GM21786 (cell line): ENCODE data around the gene KCNT2.
"Not testable (repeated sequence)": the region's sequence is repeated elsewhere in the genome, so short reads cannot be mapped to it uniquely, and the experiment has no call there.

Experiments
- ATAC-seq: cut with Tn5 transposase; IDR thresholded peaks from one replicate; pipeline ENCODE4 v1.9.1; 2021; ENCODE audit not compliant: unreplicated experiment

KCNT2 gene

GRCh38 chr1:196324345-196324744 is 283.9 kb downstream of the KCNT2 start:
- no peak for ATAC-seq

DNA sequence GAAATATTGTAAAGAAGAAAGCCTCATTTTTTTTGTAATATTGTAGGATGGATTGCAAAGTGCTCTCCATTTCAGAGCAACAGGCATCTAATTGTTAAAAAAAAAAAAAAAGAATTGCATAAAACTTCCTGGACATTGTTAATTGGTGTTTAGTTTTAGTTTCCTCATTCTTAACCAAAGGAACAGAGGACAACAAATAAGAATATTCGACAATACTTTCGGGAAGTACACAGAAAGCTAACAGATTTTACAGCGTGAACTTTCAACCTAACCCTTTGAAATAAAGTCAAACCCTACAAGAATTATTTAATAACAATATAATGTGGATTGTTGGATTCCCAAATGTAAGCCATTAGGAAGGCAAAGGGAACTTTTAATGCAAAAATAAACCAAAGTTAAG is 284.4 kb downstream of the KCNT2 start:
- ATAC-seq, result no peak

GRCh38 chr1:196319301-196319700 is 288.9 kb downstream of the KCNT2 start:
- ATAC-seq, result no peak

DNA sequence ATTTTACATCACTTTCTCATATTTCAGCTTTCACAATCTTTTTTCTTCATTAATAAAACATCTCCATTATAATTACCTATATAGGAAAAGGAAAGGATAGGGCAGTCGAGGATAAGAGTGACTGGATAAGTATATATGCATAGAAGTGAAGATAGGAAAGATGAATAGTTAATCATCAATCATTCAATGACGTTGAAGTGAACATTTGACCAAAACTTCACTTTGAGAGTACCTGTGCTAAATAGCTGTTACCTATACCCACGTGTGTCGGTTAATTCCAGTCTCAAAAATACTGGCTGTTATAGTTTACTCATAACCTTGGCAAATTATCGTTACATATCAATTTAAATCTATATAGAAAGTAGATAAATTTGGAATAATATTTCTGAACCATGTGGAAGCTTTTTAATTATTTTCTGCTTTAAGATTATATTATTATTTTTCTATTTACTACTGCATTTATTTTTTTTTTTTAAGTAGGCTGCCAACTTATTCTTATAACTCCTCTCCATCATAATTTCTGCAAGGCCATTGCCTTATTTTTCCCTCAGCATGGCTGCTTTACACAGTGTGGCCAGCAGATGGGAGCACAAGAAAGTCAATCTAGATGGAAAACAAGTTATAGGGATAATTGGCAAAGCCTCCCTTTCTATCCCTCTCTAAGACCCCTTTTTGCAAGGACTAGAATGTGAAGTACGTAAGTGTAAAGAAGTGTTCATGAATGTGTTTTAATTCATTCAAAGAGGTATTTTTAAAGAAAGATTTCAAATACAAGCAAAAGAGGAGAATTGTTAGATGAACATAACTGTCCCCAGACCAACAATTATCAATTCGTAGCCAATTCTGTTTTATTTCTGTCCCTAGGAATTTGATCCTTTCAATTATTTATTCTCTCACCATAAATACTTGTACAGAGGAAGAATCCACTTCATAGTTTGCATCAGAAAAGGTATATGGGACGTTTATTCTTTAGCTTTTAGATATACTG is 290.4 kb downstream of the KCNT2 start:
- ATAC-seq, result no peak

- no peak for ATAC-seq
These were observed 295.5 kb downstream of the KCNT2 start for GRCh38 chr1:196312739-196313138.

DNA sequence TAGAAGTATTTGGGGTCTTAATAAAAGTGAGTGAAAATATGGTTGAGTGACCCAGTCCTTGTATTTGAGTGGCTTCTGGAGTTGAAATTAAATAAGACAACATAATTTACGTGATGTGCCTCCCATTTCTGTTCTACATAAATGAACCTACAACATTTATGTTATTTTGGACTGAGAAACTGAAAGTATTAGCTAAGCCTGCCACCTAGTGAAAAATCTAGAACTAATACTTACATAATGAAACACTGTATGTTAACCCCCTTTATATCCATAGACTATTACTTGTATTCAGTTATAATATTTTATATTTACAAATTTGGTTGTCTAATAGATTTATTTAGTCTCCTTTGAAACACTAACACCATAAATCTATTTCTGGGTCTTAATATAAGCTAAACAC is 298.9 kb downstream of the KCNT2 start:
- ATAC-seq, result no peak

DNA sequence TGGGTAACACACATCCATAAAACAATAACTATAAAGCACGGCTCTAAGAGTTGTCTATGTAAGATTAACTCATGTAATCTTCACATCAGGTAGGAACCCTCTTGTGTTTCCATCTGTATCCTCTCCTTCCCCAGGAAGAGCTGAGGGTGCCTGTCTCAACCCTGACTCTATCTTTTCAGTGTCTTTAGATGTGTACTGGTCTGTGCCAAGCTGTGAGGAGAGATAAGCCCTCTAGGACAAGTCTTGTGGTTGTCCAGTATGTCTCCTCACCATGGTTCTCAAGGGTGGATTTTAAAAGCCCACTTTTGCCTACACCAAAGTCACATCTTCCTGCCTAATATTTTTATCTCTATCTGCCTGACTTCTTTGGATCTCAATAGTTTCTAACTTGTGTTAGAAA is 300.1 kb downstream of the KCNT2 start:
- no peak for ATAC-seq

DNA sequence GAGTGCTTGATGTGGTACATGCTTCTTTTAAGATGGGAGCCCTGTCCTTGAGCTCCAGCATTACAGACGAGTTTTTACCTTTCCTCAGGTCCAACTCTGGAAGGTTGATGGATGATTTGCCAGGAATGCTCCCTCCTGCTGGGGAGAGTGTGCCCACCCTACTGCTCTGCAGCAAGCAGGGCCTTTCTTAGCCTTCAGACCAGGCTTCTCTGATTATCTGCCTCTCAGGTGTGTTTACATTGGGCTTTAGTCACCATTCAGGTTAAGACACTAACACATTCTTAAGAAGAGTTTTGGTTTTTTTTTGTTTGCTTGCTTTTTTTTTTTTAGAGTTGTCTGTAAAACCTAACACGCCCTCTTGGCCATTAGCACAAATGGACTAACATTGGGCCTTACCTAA is 301.8 kb downstream of the KCNT2 start:
- ATAC-seq, result no peak

DNA sequence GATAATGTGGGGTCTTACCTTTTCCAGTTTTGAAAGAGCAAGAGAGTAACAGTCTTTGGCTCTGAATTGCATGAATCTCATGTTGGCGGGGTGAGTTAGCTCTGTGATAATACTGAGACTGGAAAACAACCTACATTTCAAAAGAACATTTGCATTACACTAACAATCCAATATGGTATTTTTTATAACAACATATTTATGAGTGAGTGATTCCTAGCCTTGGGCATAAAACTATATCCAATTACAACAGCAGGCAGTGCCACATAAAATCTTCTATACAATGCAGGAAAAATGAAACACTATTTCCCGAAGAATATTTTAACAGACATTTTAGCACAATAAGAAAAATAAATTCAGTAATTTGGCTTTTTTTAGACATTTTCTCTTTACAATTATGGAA is 303.0 kb downstream of the KCNT2 start:
- no peak for ATAC-seq

DNA sequence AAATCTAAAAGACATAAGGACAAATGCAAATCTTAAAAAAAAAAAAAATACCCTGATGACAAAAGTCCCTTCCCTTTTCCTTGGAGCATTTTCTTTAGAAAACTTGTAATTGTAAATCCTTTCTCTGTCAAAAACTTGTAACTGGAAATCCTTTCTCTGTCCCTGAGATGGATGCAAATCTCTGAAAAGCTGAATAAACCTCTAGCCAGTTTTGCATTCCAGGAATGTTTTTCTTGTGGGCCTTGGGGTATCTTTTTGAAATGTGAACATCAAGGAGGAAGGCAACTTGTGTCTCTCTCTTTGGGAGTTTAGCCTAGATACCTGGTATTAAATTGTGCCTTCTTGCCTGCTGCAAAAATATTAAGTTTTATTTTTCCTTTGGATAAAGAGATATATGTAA is 305.3 kb downstream of the KCNT2 start:
- no peak for ATAC-seq

DNA sequence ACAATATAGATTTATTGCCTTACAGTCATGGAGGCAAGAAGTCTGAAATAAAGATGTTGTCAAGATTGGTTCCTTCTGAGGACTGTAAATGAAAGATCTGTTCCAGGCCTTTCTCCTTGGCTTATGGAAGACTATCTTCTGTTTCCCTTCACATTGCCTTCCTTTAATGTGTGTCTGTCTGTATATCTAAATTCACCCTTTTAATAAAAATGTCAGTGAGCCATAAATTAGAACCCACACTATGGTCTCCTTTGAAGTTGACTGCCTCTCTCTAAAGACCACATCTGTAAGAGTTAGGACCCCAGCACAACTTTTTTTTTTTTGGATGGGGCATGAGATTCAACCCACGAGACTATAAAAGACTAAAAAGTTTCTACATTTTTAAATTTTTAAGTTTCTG is 305.8 kb downstream of the KCNT2 start:
- ATAC-seq, result no peak

GRCh38 chr1:196295766-196296165 is 312.5 kb downstream of the KCNT2 start:
- no peak for ATAC-seq

- no peak for ATAC-seq
These were observed 329.4 kb downstream of the KCNT2 start for GRCh38 chr1:196278816-196279215.

GRCh38 chr1:196277860-196278259 is 330.4 kb downstream of the KCNT2 start:
- no peak for ATAC-seq

GRCh38 chr1:196271212-196271947 is 336.9 kb downstream of the KCNT2 start:
- ATAC-seq, result no peak

GRCh38 chr1:196263086-196263485 is 345.2 kb downstream of the KCNT2 start:
- ATAC-seq, result not testable (repeated sequence)

DNA sequence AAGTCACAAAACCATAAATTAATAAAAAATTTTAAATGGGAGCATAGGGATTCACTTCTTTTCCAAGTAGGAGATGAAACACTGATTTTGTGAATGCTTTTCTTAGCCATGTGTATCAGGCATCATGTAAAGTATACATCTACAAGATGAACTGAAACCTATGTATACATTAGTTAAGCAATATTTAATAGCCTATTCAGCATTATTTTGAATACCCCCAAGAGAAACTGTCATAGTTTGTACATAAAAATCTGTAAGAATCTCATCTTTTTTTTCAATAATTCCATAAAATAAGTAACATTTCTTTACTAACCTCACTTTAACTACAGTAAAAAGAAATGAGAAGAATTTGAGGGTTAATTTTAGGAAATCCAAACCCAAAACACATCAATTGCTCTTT is 348.0 kb downstream of the KCNT2 start:
- no peak for ATAC-seq

DNA sequence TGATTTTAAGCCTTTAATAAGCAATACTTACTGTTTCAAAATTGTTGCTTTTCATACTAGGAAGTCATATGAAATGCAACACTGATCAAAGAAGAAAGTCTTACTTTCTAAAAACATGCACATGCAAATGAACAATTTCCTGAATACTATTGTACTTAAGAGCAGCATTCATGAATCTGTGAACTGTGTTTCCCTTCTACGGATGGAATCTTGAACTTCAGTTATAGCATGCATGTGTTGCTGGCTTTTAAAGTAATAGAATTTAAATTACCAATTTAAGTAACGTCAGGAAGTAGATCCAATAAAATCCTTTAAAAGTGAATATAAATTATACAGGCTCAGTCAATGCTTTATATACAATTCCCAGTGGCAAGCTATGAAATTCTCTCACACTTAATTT is 348.9 kb downstream of the KCNT2 start:
- no peak for ATAC-seq

DNA sequence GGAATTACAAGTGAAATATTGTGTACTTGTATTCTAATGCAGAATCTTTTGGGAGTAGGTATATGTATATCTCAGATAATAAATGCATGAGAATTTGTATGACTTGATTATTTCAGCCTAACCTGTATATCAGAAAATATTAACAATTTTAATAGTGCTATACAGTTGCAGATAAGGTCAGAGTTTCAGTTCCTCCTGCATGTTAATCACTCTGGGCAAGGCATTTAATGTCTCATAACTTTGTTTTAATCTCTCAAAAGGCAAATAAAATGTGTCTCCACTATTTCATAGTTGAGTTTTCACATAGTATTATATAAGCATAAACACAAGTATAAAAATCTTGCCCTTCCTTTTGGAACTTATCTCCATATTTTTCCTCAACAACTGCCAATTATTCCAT is 352.5 kb downstream of the KCNT2 start:
- no peak for ATAC-seq

DNA sequence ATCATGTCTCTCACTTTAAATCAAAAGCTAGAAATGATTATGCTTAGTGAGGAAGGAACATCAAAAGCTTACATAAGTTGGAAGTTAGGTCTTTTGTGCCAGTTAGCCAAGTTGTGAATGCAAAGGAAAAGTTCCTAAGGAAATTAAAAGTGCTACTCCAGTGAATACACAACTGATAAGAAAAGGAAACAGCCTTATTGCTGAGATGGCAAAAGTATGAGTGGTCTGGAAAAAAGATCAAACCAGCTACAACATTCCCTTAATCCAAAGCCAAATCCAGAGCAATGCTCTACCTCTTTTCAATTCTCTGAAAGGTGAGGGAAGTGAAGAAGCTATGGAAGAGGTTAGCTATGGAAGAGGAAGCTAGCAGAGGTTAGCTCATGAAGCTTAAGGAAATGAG is 378.7 kb downstream of the KCNT2 start:
- no peak for ATAC-seq

- ATAC-seq, result no peak
These were observed 393.4 kb downstream of the KCNT2 start for GRCh38 chr1:196214866-196215265.

- ATAC-seq, result no peak
These were observed 398.3 kb downstream of the KCNT2 start for GRCh38 chr1:196209983-196210382.
